GM18909 (cell line): ENCODE results near the gene TMEM132E.

Experiments
- ATAC-seq: cut with Tn5 transposase; IDR thresholded peaks from one replicate; pipeline ENCODE4 v1.9.1; 2021; ENCODE audit warnings: mild to moderate bottlenecking; ENCODE audit not compliant: unreplicated experiment, poor library complexity

Gene TMEM132E

GRCh38 chr17:34653511-34653910 is 74.1 kb downstream of the TMEM132E start:
- no peak for ATAC-seq

- no peak for ATAC-seq
Observed at GRCh38 chr17:34654276-34654880, 75.0 kb downstream of the TMEM132E start.

GRCh38 chr17:34654881-34655276 is 75.5 kb downstream of the TMEM132E start:
- ATAC-seq: no peak

GRCh38 chr17:34656801-34657200 is 77.4 kb downstream of the TMEM132E start:
- no peak for ATAC-seq

- ATAC-seq: no peak
Observed at GRCh38 chr17:34658811-34659560, 79.6 kb downstream of the TMEM132E start.

GRCh38 chr17:34663714-34664113 is 84.3 kb downstream of the TMEM132E start:
- no peak for ATAC-seq

- ATAC-seq: no peak
Observed at GRCh38 chr17:34665150-34665806, 85.9 kb downstream of the TMEM132E start.

- no peak for ATAC-seq
Observed at GRCh38 chr17:34665819-34666763, 86.7 kb downstream of the TMEM132E start.

- ATAC-seq: no peak
Observed at GRCh38 chr17:34667656-34668055, 88.3 kb downstream of the TMEM132E start.

- ATAC-seq: no peak
Observed at GRCh38 chr17:34668206-34668605, 88.8 kb downstream of the TMEM132E start.

GRCh38 chr17:34669511-34669910 is 90.1 kb downstream of the TMEM132E start:
- no peak for ATAC-seq

- no peak for ATAC-seq
Observed at GRCh38 chr17:34670618-34671017, 91.2 kb downstream of the TMEM132E start.

GRCh38 chr17:34671191-34671590 is 91.8 kb downstream of the TMEM132E start:
- no peak for ATAC-seq

GRCh38 chr17:34672176-34672785 is 92.9 kb downstream of the TMEM132E start:
- ATAC-seq: no peak

GRCh38 chr17:34673516-34673915 is 94.1 kb downstream of the TMEM132E start:
- ATAC-seq: no peak

- no peak for ATAC-seq
Observed at GRCh38 chr17:34673995-34674890, 94.9 kb downstream of the TMEM132E start.

- no peak for ATAC-seq
Observed at GRCh38 chr17:34675143-34675542, 95.8 kb downstream of the TMEM132E start.

- ATAC-seq: no peak
Observed at GRCh38 chr17:34675605-34676004, 96.2 kb downstream of the TMEM132E start.

- ATAC-seq: no peak
Observed at GRCh38 chr17:34680151-34680550, 100.8 kb downstream of the TMEM132E start.
